ENCODE results near the gene C1GALT1.

C1GALT1 gene

DNA sequence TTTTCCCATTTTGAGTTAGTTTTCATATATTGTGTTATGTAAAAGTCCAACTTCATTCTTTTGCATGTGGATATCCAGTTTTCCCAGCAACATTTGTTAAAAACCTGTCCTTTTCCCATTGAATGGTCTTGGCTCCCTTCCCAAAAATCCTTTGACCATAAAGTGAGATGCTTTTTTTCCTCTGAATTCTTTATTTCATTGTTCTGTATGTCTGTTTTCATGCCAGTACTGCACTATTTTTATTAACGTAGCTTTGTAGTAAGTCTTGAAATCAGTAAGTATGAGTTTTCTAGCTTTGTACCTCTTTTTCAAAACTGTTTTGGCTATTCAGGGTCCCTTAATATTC is 20.0 kb downstream of the C1GALT1 start:
- no peak for DNase-seq

DNA sequence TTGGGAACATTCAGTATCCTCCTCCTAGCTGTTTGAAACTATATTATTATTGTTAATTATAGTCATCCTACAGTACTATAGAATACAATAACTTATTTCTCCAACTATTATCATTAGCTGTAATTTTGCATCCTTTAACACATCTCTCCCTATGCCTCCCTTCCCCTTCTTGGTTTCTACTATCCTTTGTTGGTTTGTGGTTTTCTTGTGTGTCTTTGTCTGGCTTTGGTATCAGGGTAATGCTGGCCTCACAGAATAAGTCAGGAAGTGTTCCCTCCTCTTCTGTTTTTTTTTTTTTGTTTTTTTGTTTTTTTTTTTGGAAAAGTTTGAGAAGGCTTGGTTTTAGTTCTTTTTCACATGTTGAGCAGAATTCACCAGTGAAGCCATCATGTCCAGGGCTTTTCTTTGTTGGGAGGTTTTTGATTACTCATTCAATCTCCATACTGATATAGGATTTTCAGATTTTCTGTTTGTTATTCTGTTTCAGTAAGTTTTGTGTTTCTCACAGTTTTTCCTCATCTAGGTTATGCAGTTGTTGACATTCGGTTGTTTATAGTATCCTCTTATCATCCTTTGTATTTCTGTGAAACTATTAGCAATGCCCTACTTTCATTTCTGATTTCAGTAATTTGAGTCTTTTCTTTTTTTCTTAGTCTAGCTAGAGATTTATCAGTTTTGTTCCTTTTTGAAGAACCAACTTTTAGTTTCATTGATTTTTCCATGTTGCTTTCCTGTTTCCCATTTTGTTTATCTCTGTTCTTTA is 21.6 kb downstream of the C1GALT1 start:
- no peak for DNase-seq

DNA sequence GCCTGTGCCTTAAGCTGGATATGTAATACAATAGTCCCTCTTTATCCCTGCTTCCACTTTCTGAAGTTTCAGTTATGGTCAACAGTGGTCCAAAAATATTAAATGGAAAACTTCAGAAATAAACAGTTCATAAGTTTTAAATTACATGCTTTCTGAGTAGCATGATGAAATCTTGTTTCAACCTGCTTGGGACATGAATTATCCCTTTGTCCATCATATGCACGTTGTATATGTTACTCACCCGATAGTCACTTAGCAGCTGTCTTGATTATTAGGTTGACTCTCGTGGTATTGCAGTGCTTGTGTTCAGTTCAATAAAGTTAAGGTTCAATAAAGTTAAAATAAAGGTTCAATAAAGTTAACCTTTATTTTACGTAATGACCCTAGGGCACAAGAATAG is 25.5 kb downstream of the C1GALT1 start:
- no peak for DNase-seq

DNA sequence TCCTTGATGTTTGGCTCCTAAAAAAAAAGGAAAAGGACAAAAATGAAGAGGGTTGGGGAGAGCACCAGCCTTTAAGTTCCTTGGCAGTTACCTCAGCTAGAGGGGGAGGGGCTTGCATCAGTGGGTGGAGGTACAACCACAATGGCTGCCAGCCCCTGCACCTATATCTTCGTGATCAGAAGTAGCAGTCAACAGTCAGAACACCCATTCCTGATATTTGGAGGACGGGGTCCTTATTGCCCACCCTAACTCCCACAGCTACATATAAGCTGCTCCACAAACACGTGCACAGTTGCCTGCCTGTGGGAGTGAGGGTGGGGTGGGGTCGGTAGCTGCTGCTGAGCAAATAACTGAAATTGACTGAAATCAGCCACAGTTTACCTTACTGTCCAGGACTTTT is 26.2 kb downstream of the C1GALT1 start:
- DNase-seq, result no peak

DNA sequence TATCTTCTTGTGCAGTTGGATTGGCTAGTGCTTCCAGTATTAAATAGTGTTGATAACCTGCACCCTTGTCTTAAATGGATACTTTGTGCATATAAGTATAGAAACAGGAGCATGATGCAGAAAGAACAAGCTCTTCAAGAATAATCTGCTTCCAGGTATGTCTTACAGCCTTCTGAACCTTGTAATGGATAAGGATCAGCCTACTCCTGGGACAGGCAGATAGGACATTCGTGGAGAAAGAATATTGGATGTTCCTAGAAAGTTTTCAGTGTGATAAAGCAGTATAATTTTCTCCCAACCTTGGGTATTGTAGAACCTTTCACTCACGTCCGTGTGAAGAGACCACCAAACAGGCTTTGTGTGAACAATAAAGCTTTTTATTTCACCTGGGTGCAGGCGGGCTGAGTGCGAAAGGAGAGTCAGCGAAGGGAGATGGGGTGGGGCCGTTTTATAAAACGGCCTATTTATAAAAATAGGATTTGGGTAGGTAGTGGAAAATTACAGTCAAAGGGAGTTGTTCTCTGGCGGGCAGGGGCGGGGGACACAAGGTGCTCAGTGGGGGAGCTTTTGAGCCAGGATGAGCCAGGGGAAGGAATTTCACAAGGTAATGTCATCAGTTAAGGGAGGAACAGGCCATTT is 27.2 kb downstream of the C1GALT1 start:
- DNase-seq, result no peak

DNA sequence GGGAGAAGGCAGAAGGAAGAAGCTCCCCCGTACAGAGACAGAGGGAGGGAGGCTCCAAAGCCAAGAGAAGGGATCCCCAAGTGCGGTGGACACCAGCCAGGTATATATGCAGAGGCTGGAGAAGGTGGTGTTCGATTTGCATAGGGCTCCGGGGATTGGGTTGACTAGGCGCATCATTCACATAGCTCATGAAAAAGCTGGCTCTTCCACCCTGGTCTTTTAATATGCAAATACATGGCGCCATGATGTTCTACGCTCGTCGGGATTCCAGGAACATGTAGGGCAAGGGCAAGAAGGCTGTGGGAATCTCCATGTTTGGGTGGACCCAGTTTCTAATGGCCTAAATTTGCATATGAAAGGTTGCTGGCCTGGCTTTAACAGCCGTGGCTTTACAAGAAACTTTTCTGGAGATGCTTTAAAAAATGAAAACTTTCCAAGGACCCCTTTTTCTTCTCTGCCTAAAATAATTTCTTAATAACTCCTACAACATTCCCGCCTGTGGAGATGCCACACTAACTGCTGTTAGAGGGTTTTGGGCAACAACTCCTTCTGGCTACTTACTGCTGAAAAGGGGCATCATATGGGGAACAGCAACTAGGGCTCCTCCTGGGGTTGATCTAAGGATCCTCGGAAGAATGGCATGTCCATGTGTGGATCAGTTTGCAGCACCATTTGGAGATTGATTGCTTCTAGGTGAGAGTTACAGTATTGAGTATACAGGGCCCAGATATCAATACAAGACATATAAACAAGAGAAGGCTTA is 28.3 kb downstream of the C1GALT1 start:
- DNase-seq, result no peak

DNA sequence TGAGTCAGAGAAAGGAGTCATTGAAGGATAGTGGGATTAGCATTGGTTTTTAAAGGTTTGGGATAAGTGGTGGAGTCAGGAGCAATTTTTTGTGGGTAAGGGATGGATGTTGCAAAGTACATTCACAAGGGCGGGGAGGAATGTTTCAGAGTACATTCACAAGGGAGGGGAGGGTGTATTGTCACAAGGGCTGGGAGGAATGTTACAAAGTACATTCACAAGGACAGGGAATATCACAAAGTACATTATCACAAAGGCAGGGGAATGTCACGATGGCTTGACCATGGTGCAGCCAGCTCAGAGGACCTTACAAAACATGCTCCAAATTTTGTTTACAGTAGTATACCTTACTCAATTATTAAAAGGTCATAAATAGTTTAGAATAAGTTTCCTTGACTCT is 30.3 kb downstream of the C1GALT1 start:
- DNase-seq, result no peak

DNA sequence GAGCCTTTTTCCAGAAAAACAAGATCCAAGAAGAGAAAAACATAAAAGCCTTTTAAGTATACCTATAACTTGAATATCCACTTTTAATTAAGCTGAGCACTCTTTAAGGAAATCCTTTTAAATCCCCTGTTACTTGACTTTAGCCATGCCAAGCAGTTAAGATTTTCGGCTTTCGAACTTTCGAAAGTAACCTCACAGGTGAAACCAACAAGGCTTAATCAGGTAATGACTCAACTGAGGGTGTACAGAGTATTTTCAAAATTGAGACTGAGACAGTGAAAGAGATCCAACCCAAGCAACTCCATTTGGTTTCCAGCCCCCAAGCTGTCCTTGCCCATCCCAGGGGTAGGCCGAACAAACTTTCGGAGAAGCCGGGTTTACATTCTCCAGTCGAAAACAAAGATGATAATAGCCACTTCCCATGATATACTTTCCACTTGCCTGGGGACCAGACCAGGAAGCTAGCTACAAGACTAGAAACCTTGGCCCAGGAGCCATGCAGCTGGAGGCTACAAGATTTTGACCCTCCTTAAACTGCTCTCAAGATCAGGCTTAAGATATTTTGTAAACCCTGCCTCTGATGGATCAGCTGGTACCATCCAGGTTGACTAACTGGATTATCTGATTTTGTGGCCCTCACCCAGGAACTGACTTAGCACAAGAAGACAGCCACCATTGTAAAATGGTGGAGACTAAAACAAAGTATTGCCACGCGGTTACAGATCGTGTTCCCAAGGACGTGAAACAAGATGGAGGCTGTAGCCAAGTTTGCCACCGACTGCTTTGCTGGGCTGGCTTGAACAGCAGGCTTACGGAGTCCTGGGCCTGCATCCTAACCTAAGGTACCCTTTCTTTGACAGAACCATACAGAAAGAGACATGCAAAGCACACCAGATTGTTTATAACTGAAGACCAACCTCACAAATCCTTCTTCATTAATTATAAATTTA is 32.3 kb downstream of the C1GALT1 start:
- DNase-seq, result no peak

DNA sequence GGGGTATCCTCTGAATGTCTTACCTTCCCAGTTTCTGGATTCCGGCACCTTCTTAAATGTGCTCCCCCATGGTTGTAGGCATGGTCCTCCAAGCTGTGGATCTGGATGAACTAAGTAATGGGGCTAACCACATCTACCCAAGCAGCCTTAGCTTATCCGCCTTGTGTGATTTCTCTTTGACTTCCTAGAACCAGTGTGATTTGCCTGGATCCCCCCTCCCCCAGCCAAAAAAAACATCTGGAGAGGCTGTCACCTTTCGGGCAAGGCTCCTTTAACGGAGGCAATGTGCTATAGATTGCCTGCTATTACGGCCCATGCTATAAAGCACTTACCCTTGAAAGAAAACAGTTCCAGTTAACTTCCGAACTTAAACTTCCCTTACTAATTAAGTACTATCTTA is 33.9 kb downstream of the C1GALT1 start:
- no peak for DNase-seq

DNA sequence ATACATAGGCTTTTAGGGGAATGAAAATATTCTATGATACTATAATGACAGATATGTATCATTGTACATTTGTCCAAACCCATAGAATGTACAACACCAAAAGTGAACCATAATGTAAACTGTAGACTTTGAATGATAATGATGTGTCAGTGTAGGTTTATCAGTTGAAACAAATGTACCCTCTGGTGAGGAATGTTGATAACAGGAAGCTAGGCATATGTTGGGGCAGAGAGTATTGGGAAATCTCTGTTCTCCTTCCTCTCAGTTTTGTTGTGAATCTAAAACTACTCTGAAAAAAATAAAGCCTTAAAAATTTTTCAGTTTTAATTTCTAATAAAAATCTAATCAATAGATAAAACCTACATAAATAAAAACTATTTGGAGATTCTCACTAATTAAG is 36.9 kb downstream of the C1GALT1 start:
- DNase-seq, result no peak

DNA sequence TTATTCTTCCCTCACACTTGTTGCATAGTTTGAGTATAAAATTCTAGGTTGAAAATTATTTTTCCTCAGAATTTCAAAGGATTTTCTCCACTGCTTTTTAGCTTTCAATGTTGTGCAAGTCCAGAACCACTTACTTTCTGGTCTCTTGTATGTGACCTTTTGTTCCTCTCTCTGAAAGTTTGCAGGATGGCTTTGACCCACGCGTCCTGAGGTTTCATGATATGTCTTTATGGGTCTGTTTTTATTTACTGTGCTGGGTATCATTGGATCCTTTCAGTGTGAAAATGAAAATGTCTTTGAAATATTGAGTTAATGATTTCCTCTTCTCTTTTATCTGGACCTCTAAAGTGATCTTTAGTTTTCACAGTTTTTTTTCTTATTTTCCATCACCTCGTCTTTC is 38.5 kb downstream of the C1GALT1 start:
- DNase-seq, result no peak

DNA sequence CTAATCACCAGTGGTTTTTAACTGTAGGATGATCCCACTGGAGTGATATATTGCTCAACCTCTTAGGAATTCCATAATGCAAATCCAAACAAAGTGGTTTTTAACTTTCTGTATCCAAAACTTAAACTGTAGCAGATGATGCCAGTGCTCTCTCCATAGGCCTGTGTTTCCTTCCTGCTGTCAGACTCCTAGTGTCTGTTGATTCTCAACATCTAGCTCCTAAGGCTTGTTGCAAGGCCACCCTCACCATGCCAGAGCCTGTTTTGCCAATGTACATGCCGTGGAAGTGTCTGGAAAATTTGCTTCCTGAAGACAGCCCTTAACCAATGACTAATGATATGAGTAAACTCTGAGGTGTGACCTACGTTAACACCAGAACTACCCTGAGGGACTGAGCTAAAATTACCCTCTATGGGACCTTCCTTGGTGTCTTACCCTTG is 39.3 kb downstream of the C1GALT1 start:
- DNase-seq, result no peak

DNA sequence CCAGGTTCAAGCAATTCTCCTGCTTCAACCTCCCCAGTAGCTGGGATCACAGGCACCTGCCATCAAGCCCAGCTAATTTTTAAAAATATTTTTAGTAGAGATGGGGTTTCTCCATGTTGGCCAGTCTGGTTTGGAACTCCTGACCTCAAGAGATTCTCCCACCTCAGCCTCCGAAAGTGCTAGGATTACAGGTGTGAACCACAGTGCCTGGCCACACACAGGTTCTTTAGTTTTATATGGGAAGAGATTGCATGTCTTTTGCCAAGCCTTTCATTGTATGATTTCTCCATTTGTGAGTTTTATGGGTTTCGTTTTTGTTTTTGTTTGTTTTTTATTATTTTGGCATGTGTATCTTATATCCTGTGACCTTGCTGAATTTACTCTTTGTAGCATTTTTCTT is 40.9 kb downstream of the C1GALT1 start:
- DNase-seq, result no peak

DNA sequence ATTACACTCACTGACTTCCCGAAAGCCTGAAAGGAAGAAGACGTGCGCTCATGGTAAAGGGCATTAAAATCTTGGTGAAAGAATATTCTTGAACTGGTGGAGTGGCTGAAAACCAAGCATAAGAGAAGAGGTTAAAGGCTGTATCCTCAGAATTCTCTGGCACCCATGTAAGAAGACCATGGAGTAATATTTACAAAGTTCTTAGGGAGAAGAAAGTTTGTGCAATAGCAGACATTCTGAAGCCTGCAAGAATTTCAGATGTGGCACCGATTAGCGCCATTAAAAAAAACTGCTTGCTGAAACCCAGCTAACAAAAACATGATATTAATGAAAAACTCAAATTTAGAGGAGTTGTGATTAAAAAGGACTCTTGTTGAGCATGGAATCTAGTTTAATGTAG is 44.1 kb downstream of the C1GALT1 start:
- DNase-seq, result no peak

DNA sequence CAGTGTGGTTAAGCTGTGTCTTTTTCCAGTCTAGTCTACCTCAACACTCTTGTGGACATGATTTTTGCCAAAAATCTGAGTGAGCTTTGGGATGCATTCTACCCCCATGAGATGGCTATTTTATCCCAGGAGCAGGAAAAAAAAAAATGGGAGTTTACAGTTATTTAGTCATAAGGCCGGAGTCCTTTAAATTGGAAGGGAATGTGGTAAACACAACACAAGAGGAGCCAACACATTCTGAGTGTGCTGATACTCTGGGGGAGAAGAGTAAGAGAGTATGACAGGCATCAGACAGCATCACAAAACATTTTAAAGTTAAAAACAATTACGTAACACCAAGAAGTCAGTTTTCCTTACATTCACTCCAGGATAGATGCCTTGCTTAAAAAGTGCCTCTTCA is 46.1 kb downstream of the C1GALT1 start:
- DNase-seq, result no peak

DNA sequence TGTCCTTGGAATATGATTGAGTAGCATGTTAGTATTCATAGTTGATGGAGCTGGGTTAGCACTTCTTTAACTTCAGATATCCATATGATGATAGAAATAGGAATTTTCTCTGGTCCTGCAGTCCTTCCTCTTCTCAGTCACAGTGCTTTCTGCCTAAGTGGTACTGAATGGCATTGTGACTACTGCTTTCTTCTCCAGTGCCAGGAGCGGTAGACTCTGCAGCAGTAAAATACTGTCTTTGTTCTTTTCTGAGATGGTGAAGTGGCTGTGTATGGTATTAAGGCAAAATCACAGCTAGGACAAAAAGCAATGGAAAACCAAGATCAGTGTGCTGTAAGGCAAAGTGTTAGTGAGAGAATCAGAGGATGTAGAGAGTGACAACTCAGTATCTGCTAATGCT is 46.6 kb downstream of the C1GALT1 start:
- no peak for DNase-seq

DNA sequence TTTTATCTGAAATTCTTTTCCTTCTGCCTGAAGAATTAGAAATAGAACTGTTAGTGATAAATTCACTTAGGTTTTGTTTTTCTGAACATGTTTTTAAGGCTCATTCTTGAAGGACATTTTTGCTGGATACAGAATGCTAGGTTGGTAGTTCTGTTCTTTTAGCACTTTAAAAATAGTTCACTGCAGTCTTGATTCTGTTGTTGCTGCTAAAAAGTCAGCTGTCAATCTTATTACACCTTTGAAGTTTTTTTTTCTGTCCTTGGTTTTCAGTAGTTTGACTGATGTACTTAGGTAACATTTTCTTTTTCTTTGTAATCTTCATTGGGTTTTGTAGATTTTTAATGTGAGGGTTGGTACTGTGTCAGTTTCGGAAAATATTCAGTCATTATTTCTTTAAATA is 48.7 kb downstream of the C1GALT1 start:
- DNase-seq, result no peak

DNA sequence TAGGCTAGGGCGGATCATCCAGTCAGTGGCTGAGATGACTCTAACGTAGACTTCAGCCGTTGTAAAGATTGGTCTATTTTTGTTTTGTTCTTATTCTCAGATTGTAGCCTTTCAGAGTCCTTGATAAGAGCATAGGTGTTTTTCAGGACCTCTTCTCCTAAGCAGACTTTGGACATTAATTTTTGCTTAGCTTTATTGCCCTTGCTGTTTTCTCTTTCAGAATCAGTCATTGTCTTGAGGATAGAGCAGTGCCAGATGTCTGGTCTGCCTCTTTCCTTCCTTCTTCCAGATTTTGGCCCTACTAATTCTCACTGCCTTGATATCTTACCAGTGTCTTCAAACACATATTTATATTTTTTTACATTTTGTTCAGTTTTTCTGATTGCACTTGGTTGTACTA is 49.5 kb downstream of the C1GALT1 start:
- no peak for DNase-seq

DNA sequence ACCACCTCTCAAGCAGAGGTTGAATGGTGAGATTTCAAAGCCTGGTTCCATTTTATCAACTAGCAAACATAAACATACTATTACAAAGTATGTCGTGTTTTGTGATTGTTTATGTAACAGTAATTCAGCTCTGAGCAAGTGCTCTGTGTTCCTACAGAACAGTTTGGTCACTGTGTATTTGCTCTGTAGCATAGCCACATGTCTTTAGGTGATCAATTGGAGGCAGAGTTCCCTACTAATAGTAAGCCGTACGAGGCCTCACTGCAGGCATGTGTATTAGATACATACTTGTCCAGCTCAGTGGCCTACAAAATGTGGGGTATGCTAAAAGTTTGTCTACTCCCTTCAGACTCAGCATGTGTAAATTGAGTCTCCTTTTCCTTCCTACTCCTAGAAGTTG is 53.0 kb downstream of the C1GALT1 start:
- DNase-seq, result no peak

DNA sequence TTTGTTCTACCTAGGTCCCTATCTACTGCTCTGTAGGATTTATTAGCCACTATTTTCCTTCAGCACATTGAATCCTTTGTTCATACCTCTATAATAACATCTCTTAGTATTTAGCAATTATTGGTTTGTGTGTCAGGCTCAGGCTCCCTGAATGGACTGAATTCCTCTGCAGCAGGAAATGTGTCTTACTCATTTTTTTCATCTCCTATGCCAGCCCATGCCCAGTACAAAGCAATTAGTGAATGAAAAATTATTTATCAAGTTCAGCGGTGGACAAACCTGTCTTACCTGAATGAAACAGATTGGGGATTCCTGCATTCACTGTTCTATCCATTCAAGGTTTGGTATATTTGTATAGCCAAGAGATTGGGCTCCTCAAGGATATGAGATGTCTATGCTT is 53.7 kb downstream of the C1GALT1 start:
- no peak for DNase-seq

DNA sequence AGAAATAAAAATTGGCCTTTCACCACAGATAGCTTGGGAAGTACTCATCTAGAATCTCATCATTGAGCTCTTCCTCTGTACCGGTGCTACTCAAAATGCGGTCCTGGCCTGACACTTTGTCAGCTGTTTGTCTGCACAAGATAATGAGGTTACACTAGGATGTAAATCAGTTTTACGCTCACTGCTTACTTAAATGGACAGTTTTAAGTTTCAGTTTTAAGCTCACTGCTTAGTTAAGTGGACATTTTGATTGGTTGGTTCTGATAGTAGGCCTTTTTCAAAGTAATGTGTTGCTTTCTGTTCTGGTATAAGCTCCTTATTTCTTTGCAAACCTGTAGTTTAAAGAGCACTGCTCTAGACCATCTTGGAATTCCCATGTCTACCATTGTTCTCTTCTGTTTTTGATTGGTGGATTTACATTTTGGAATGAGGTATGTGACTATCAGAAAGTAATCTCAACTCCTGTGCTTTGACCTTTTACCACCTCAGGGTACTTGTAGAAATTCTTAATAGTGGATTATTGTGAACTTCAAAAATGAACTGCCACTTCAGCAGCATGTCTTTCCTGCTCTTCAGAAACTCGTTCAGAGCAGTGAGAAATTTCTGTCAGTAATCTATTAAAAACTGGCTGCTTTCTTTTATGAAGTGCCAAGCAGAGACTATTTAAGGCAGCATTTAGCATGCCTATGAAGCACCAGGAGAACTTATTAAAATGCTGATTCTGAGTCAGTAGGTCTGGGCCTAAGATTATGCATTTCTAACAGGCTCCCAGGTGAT is 55.0 kb downstream of the C1GALT1 start:
- no peak for DNase-seq

DNA sequence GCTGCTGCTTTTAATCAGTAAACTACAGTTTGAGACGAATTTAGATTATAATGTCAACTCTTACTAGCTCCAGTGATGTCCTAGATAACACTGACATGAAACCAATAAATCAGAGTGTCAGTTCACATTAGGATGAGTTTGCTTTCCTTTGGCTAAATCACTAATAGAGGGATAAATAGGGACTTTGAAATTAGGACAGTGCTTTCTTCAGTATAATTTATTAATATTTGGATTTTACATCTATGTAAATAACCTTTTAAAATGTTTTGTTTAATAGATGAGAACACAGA is 55.6 kb downstream of the C1GALT1 start:
- DNase-seq, result no peak

DNA sequence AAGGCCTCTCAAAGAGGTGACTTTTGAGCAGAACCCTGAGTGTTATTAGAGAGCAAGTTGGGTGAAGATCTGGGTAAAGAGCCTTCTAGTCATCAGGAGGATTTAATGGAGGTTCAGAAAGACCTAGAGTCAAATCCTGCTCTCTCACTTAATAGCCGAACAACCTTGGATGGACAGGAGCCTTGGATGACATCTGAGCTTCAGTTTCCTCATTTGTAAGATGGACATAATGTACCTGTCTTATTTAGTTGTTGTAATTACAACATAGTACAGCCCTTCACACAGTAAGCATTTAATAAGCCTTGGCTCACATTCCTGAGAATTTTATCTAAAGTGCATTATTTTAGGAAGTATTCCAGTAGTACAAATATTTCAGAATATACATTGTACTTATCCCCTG is 57.0 kb downstream of the C1GALT1 start:
- DNase-seq, result no peak
